HG03457 (cell line): ENCODE measurements around the gene BMAL1.

Experiments
- ATAC-seq: cut with Tn5 transposase; IDR thresholded peaks from one replicate; pipeline ENCODE4 v1.9.1; 2021; ENCODE audit warnings: moderate number of reproducible peaks; ENCODE audit not compliant: unreplicated experiment

The BMAL1 gene

DNA sequence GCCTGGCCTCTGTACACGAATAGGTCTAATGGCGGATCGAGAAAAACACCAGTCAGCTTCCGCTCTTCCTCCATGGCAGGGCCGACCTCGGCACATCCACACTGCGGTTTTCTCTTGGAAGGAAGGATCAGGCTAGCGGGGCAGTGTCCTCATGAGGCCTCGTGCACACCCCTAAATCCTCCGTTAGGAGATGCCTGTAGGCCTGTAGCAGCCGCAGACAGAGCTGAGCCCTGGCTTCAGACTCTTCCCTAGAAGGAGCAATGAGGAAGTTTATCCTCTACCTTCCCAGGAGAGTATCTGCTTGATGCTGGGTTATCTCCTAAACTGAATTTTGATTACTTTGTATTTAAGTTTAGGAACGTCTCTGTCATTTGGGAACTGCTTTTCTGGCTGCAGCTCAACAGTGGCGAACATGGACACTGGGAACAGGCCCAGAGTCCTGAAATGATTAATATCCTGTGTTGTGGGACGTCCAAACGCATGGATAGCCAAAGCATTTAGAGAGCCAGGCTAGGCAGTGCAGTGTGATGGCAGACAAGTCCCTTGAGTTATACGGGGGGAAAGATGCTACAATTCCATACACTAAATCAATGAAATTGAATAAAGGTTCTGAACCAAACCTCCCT lies 16.5 kb upstream of the BMAL1 start:
- no peak for ATAC-seq

DNA sequence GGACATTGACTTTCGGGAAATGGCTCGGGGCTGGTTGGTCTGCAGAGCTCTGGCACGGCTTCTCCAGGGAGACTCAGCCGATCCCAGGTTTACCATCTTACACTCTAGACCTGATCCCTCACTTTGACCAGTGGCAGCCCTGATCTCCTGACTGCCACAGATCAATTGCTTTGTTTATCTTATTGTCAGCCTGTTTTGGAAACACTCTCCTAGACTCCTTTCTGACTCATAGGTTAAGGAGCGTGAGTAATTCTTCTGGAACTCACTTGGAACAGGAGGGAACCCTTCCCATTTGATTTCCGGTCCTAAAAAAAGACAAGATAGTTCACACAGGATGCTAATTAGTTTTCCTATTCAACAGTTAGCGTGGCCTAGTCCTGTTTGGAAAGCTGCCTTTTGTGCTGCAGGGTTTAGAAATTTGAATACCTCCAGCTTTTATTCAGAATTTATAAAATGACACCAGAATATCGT lies 16.0 kb upstream of the BMAL1 start:
- no peak for ATAC-seq

GRCh38 chr11:13262096-13262495 lies 15.5 kb upstream of the BMAL1 start:
- no peak for ATAC-seq

DNA sequence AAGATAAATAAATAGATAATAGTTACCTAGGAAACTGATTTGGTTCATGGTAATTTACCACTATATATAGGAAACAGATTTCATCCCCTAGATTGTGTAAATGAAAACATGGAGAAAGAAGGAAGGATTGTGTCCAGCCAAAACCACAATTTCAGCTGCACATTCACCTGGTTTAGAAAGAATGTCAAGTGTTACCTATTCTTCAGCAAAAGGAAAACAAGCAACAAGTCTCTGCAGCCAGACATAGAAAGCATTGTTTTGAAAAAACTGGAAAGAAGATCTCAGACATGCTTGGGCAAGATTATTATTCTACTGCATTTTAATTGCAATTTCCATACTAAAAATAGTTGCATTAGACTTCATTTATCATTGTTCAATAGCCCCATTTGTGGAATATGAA lies 8.8 kb upstream of the BMAL1 start:
- no peak for ATAC-seq

- no peak for ATAC-seq
Measured at GRCh38 chr11:13269775-13270174, 7.8 kb upstream of the BMAL1 start.

GRCh38 chr11:13271060-13271693 lies 6.4 kb upstream of the BMAL1 start:
- ATAC-seq = no peak

GRCh38 chr11:13276454-13276831 lies 1.1 kb upstream of the BMAL1 start:
- ATAC-seq = no peak

DNA sequence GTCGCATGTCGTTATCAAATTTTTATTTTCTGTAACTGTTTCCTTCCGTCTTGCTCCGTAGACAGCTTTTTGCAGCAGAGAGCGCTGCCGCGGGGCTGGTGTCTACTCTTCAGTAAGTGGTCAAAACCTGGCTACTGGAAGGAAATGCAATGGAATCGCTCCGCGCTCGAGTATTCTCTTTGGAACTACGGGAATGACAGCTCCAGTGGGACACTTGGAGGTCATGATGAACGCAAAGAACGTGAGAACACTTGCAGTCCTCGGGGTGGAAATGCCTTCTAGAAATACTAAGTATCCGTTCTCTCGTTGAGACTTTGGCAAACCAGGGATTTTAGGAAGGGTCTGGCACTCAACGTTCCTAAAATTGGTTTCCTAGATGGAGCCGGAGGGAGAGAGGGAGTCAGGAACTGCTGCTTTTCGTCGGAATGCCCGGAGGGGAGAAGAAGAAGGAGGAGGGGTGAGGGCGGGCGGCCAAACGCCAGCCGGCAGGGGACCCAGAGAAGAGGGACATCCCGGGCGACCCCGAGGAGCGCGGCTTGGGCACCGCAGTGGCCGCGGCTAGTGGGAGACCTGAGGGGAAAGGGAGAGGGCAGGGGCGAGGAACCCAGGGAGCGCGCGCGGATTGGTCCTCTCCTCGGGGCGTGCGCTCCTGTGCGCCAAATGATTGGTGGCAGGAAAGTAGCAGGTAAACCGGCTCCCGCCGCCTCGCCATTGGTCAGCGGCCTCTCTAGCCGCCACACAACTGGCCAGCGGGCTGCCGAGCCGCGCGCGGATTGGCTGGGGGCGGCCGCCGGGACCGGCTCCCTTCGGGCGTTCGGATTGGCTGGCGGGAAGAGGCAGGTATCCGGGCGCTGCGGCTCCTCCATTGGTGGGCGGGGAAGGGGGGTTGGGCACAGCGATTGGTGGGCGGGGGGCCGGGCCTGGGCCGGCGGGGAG lies 490 bp upstream of the BMAL1 start:
- peak; percentile 90 for ATAC-seq

- ATAC-seq = no peak
Measured at GRCh38 chr11:13278609-13279486, 1.3 kb downstream of the BMAL1 start.

DNA sequence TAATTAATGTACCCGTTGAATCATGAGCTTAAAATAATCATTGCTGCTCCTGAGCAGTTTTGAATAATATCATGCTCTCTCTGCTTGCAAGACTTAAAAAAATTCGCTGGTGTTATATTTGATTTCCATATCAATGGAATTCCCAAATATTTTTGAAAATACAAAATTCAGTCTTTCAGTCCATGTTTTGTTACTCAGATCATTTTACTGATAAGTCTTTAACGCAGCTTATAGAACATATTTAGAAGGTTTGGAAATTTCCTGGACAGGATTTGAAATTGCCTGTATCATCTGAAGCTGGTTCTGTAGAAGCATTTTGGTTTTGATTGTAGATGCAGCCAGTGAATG lies 1.9 kb downstream of the BMAL1 start:
- no peak for ATAC-seq

- ATAC-seq = no peak
Measured at GRCh38 chr11:13280092-13280722, 2.6 kb downstream of the BMAL1 start.

GRCh38 chr11:13280777-13281176 lies 3.2 kb downstream of the BMAL1 start:
- ATAC-seq = no peak

DNA sequence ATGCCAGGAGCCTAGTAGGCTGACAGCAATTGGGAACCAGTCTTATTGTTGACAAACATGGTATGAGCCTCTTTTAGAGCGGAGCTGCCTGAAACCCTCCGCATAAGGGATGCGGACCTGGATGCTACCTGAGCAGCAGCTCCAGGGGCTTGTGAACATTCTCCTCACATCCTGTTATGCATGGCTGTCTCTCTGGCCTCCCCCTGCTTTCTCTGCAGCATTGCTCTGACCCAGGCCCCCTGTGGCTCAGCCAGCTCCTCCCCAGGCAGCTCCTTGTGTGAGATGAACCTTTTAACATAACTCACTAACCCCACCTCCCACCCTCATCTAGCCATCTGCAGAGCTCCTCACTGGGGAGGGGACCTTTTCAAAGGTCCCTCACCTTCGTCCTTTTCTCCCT lies 6.0 kb downstream of the BMAL1 start:
- no peak for ATAC-seq

GRCh38 chr11:13284776-13285588 lies 7.4 kb downstream of the BMAL1 start:
- ATAC-seq = no peak

- ATAC-seq = no peak
Measured at GRCh38 chr11:13286279-13286821, 8.8 kb downstream of the BMAL1 start.

GRCh38 chr11:13287036-13287435 lies 9.4 kb downstream of the BMAL1 start:
- no peak for ATAC-seq

- no peak for ATAC-seq
Measured at GRCh38 chr11:13287681-13288080, 10.1 kb downstream of the BMAL1 start.

GRCh38 chr11:13288375-13289029 lies 10.9 kb downstream of the BMAL1 start:
- ATAC-seq = no peak

GRCh38 chr11:13289081-13289480 lies 11.5 kb downstream of the BMAL1 start:
- ATAC-seq = no peak
